ENCODE measurements around the gene NAA80. TPM values are rescaled to one million over a fixed set of nuclear protein-coding genes. Genes with fewer than 3 reads are reported as not detected.
"Not testable (repeated sequence)": the region's sequence is repeated elsewhere in the genome, so short reads cannot be mapped to it uniquely, and the experiment has no call there.

Gene NAA80
- total RNA-seq, 1 experiment from 2014 or later, result 6.0 TPM

- Histone ChIP-seq H3K4me2 (ENCODE audit: insufficient read depth, insufficient read length, low read length) (no peak overlapping the region), H3K27ac (ENCODE audit: insufficient read length, low read depth, low read length) (no peak overlapping the region)
These were observed 12.6 kb downstream of the NAA80 start for GRCh38 chr3:50286322-50287227.

GRCh38 chr3:50284121-50284520, 15.1 kb downstream of the NAA80 start:
- not testable (repeated sequence) for H3K79me1 ChIP-seq (ENCODE audit: insufficient read depth, low read depth, low read length, poor library complexity, severe bottlenecking); H3K4me2 ChIP-seq (ENCODE audit: insufficient read depth, insufficient read length, low read length); H3K27ac ChIP-seq (ENCODE audit: insufficient read length, low read depth, low read length); H2AK5ac ChIP-seq (ENCODE audit: insufficient read length, low read length); H4K5ac ChIP-seq (ENCODE audit: insufficient read length, low read depth, low read length); H3K27me3 Mint-ChIP-seq (ENCODE audit: low read depth); H2BK12ac ChIP-seq (ENCODE audit: insufficient read length, low read depth, low read length); H3K27ac Mint-ChIP-seq; H3K4ac ChIP-seq (ENCODE audit: low read depth, low read length); H3K9ac ChIP-seq (ENCODE audit: extremely low read depth, insufficient read length, low read length); H3K79me2 ChIP-seq (ENCODE audit: insufficient read depth, low read length); H3K4me3 Mint-ChIP-seq; H3T11ph ChIP-seq (ENCODE audit: low read length); H3K4me1 ChIP-seq (ENCODE audit: insufficient read depth, low read length); H2AFZ ChIP-seq (ENCODE audit: low read length); H3K56ac ChIP-seq (ENCODE audit: insufficient read length, low read depth, low read length); DNase-seq; H3K23me2 ChIP-seq (ENCODE audit: insufficient read length, low read depth, low read length, poor library complexity, severe bottlenecking); H2BK5ac ChIP-seq (ENCODE audit: insufficient read length, low read length); H3K4me1 Mint-ChIP-seq; H4K20me1 ChIP-seq (ENCODE audit: control insufficient read depth, insufficient read depth, insufficient read length); H2BK120ac ChIP-seq (ENCODE audit: low read depth, low read length, poor library complexity, severe bottlenecking); H3K27me3 ChIP-seq (ENCODE audit: insufficient read depth, low read length); H3K18ac ChIP-seq (ENCODE audit: insufficient read length, low read depth, low read length); H3K9me3 ChIP-seq (ENCODE audit: control insufficient read depth, low read depth, low read length); H3K23ac ChIP-seq (ENCODE audit: insufficient read length, low read depth, low read length); H2BK15ac ChIP-seq (ENCODE audit: low read depth, low read length); H3K9me3 Mint-ChIP-seq; H4K91ac ChIP-seq (ENCODE audit: insufficient read length, low read depth, low read length); H4K8ac ChIP-seq (replicated peaks; ENCODE audit: insufficient read length, low read depth, low read length); H3K14ac ChIP-seq (ENCODE audit: insufficient read depth, low read length); H2BK20ac ChIP-seq (ENCODE audit: low read depth, low read length, poor library complexity, severe bottlenecking)
- WGBS (ENCODE audit: extremely low coverage, insufficient read length, low lambda C conversion rate), result no CpG with 5 or more reads among the region's 6 CpGs
- H3K36me3 Mint-ChIP-seq (ENCODE audit: insufficient read depth in 1 of 3, low read depth in 3 of 3), result peaks cover 13 to 25% (median 20%) of the 10 kb centered on the region in 3 experiments; a peak in 6 of 7 replicates

More at GRCh38 chr3:50286322-50287227, 12.6 kb downstream of the NAA80 start:
- Histone ChIP-seq H4K91ac (ENCODE audit: insufficient read length, low read depth, low read length) (no peak overlapping the region), H3K14ac (ENCODE audit: insufficient read depth, low read length) (no peak overlapping the region), H2BK12ac (ENCODE audit: insufficient read length, low read depth, low read length) (no peak overlapping the region), H3K23me2 (ENCODE audit: insufficient read length, low read depth, low read length, poor library complexity, severe bottlenecking) (peaks cover 3% of the 10 kb centered on the region), H2BK20ac (ENCODE audit: low read depth, low read length, poor library complexity, severe bottlenecking) (no peak overlapping the region), H2AK5ac (ENCODE audit: insufficient read length, low read length) (no peak overlapping the region), H3T11ph (ENCODE audit: low read length) (no peak overlapping the region), H3K18ac (ENCODE audit: insufficient read length, low read depth, low read length) (no peak overlapping the region), H2BK5ac (ENCODE audit: insufficient read length, low read length) (no peak overlapping the region), H4K8ac (replicated peaks; ENCODE audit: insufficient read length, low read depth, low read length) (no peak overlapping the region), H3K9ac (ENCODE audit: extremely low read depth, insufficient read length, low read length) (no peak overlapping the region), H3K9me3 (ENCODE audit: control insufficient read depth, low read depth, low read length) (no peaks in the 10 kb centered on the region), H3K56ac (ENCODE audit: insufficient read length, low read depth, low read length) (no peak overlapping the region), H2AFZ (ENCODE audit: low read length) (no peak overlapping the region), H4K20me1 (ENCODE audit: control insufficient read depth, insufficient read depth, insufficient read length) (no peaks in the 10 kb centered on the region), H2BK120ac (ENCODE audit: low read depth, low read length, poor library complexity, severe bottlenecking) (no peak overlapping the region), H3K4ac (ENCODE audit: low read depth, low read length) (no peak overlapping the region), H3K79me2 (ENCODE audit: insufficient read depth, low read length) (peaks cover under 1% of the 10 kb centered on the region; the same call in 1 of the 2 replicates), H3K23ac (ENCODE audit: insufficient read length, low read depth, low read length) (no peak overlapping the region), H3K4me1 (ENCODE audit: insufficient read depth, low read length) (no peaks in the 10 kb centered on the region), H4K5ac (ENCODE audit: insufficient read length, low read depth, low read length) (no peak overlapping the region), H3K79me1 (ENCODE audit: insufficient read depth, low read depth, low read length, poor library complexity, severe bottlenecking) (no peaks in the 10 kb centered on the region), H3K27me3 (ENCODE audit: insufficient read depth, low read length) (no peaks in the 10 kb centered on the region), H2BK15ac (ENCODE audit: low read depth, low read length) (no peak overlapping the region)
- Mint-ChIP-seq H3K27me3 (ENCODE audit: low read depth) (peaks cover 4% of the 10 kb centered on the region; the same call in 1 of the 2 replicates), H3K4me1 (peaks cover 5% of the 10 kb centered on the region in 2 experiments), H3K9me3 (no peaks in the 10 kb centered on the region), H3K36me3 (ENCODE audit: insufficient read depth in 1 of 3, low read depth in 3 of 3) (peaks cover 26 to 44% (median 39%) of the 10 kb centered on the region in 3 experiments; a peak in 6 of 7 replicates), H3K27ac (no peak overlapping the region; a peak in 1 of 7 replicates), H3K4me3 (no peak overlapping the region)
- WGBS (ENCODE audit: extremely low coverage, insufficient read length, low lambda C conversion rate), result no CpG with 5 or more reads among the region's 28 CpGs
- no peak for TF ChIP-seq CTCF (conservative IDR thresholded peaks at IDR 0.05)
- DNase-seq, result peak; percentile 26

All from H9 (cell line).